Osteoblast (primary cell): Measurements from ENCODE around the gene COL18A1. TPM values are rescaled to one million over a fixed set of nuclear protein-coding genes. Genes with fewer than 3 reads are reported as not detected.

Experiments used
- DNase-seq: peaks from one replicate; pipeline ENCODE4 v3.0.0; 2011; ENCODE audit warnings: low spot score, mixed read lengths; ENCODE audit not compliant: insufficient read length; ENCODE audit errors: missing footprints
- H2AFZ ChIP-seq: 2 replicates; pipeline ENCODE4 v1.6.0; 2011; ENCODE audit warnings: mild to moderate bottlenecking, low read length
- H3K27ac ChIP-seq: 2 replicates; pipeline ENCODE4 v1.5.1; 2011; ENCODE audit warnings: mild to moderate bottlenecking, low read depth, low read length, moderate library complexity
- H3K27me3 ChIP-seq: 2 replicates; pipeline ENCODE4 v1.6.0; 2012; ENCODE audit warnings: mild to moderate bottlenecking, control low read depth, inconsistent platforms, low read length, moderate library complexity; ENCODE audit not compliant: insufficient read depth
- H3K36me3 ChIP-seq: 2 replicates; pipeline ENCODE4 v1.5.1; 2011; ENCODE audit warnings: mild to moderate bottlenecking, low read length, control low read depth, moderate library complexity; ENCODE audit not compliant: insufficient read depth
- H3K4me1 ChIP-seq: 2 replicates; pipeline ENCODE4 v1.5.1; 2011; ENCODE audit warnings: mild to moderate bottlenecking, low read length, control low read depth, moderate library complexity; ENCODE audit not compliant: insufficient read depth
- H3K4me2 ChIP-seq: 2 replicates; pipeline ENCODE4 v1.6.0; 2011; ENCODE audit warnings: mild to moderate bottlenecking, low read length; ENCODE audit not compliant: insufficient read depth
- H3K4me3 ChIP-seq: fragments of 200-600 bp; sonication (generic); 3 replicates; pipeline ENCODE4 v1.5.1; 2012; ENCODE audit warnings: mild to moderate bottlenecking, low read length, inconsistent platforms; ENCODE audit not compliant: insufficient read depth
- H3K79me2 ChIP-seq: 2 replicates; pipeline ENCODE4 v1.6.0; 2012; ENCODE audit warnings: mild to moderate bottlenecking, low read length, control low read depth, inconsistent platforms; ENCODE audit not compliant: insufficient read depth
- H3K9me3 ChIP-seq: 2 replicates; pipeline ENCODE4 v1.5.1; 2011; ENCODE audit warnings: low read depth, low read length, control low read depth
- H4K20me1 ChIP-seq: 2 replicates; pipeline ENCODE4 v1.6.0; 2012; ENCODE audit warnings: mild to moderate bottlenecking, low read length, control low read depth; ENCODE audit not compliant: insufficient read depth
- total RNA-seq: library from RNA; depleted of rRNA; stranded (reverse); fragments of >200 nt; gene quantifications from 2 replicates; pipeline ENCODE4 v1.2.3, GENCODE V29; 2012
- TF ChIP-seq, protein P1 (sequence below): IDR thresholded peaks from 2 replicates; pipeline ENCODE4 v1.5.1; 2011; ENCODE audit warnings: mild to moderate bottlenecking, low read depth, low read length, moderate library complexity; ENCODE audit errors: extremely low read depth

The COL18A1 gene
- total RNA-seq, 1 donor, result 8.3 TPM

DNA sequence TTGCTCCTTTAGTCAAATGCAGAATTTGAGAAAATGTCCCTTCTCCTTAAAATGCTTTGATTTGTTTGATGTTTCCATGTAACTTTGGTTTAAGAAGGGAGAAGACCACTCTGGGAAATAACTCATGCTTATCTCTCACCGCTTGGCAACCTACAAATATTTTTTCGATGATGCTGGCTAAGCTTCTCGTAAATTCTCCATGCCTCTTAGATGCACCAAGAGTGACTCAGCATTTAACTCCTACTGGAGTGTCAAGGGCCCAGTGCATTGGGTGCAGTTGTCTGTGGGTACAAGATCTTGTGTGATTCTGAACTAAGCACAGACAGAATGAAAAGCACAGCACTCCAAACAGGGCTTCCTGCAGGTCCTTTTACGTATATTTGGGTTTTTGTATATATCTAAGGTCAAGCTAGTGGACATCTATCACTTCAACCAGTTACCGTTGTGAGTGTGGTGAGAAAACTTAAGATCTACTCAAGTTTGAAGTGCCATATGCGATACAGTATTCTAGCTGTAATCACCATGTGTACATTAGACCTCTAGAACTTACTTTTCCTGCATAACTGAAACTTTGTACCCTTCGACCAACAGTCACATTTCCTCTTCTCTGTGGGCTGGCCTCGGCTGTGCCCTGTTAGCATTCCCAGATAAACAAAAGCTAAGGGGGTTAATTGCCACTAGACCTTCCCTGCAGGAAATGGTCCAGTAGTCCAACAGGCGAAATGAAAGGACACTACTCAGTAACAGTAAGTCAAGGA lies 55.8 kb downstream of the COL18A1 start:
- H3K4me2 ChIP-seq, result peak overlapping the region; percentile 18
- TF ChIP-seq, protein P1, sequence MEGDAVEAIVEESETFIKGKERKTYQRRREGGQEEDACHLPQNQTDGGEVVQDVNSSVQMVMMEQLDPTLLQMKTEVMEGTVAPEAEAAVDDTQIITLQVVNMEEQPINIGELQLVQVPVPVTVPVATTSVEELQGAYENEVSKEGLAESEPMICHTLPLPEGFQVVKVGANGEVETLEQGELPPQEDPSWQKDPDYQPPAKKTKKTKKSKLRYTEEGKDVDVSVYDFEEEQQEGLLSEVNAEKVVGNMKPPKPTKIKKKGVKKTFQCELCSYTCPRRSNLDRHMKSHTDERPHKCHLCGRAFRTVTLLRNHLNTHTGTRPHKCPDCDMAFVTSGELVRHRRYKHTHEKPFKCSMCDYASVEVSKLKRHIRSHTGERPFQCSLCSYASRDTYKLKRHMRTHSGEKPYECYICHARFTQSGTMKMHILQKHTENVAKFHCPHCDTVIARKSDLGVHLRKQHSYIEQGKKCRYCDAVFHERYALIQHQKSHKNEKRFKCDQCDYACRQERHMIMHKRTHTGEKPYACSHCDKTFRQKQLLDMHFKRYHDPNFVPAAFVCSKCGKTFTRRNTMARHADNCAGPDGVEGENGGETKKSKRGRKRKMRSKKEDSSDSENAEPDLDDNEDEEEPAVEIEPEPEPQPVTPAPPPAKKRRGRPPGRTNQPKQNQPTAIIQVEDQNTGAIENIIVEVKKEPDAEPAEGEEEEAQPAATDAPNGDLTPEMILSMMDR, result no peak
- DNase-seq, result peak; percentile 99
- H3K36me3 ChIP-seq, result no peaks in the 10 kb centered on the region
- peaks cover 17% of the 10 kb centered on the region for H3K4me1 ChIP-seq
- H3K27ac ChIP-seq, result peak overlapping the region; percentile 74
- H3K27me3 ChIP-seq, result peaks cover 4% of the 10 kb centered on the region
- no peaks in the 10 kb centered on the region for H3K9me3 ChIP-seq
- H4K20me1 ChIP-seq, result no peaks in the 10 kb centered on the region
- H3K79me2 ChIP-seq, result no peaks in the 10 kb centered on the region
- H3K4me3 ChIP-seq, result no peak overlapping the region
- H2AFZ ChIP-seq, result no peak overlapping the region

DNA sequence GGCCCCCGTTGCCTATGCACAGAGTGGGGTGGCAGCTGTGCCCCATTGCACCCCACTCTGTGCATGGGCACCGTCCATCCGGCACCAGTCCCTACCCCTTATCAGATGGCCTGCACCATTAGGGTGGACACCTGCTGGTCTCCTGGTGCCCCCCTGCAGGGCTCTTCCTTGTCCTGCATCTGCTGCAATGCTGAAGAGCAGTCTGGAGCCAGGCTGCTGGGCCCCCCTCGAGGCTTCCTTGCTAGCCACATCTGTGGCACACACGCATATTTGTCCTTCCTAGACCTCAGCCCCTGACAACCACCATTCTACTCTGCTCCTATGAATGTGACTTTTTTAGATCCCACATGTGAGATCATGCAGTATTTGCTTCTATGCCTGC lies 56.4 kb downstream of the COL18A1 start:
- Histone ChIP-seq H3K9me3 (no peaks in the 10 kb centered on the region), H3K36me3 (no peaks in the 10 kb centered on the region), H4K20me1 (no peaks in the 10 kb centered on the region), H3K79me2 (no peaks in the 10 kb centered on the region), H2AFZ (no peak overlapping the region), H3K27me3 (peaks cover 4% of the 10 kb centered on the region), H3K4me1 (peaks cover 16% of the 10 kb centered on the region), H3K27ac (peak overlapping the region; percentile 74), H3K4me3 (no peak overlapping the region), H3K4me2 (peak overlapping the region; percentile 18)
- peak; percentile 65 for DNase-seq
- TF ChIP-seq, protein P1, result no peak

DNA sequence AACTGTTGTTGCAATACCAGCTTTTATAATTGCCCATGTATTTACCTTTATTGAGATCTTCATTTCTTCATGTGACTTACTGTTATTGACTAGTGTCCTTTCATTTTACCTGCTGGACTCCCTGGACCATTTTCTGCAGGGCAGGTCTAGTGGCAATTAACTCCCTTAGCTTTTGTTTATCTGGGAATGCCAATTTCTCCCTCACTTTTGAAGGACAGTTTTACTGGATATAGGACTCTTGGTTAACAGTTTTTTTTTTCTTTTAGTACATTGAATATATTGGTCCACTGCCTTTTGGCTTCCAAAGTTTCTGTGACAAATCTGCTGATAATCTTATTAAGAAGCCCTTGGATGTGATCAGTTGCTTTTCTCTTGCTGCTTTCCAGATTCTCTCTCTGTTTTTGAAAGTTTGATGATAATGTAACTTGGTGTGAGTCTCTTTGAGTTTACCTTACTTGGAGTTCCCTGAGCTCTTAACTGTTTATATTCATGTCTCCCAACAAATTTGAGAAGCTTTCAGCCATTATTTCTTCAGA lies 56.9 kb downstream of the COL18A1 start:
- no peaks in the 10 kb centered on the region for H3K79me2 ChIP-seq
- no peak overlapping the region for H2AFZ ChIP-seq

DNA sequence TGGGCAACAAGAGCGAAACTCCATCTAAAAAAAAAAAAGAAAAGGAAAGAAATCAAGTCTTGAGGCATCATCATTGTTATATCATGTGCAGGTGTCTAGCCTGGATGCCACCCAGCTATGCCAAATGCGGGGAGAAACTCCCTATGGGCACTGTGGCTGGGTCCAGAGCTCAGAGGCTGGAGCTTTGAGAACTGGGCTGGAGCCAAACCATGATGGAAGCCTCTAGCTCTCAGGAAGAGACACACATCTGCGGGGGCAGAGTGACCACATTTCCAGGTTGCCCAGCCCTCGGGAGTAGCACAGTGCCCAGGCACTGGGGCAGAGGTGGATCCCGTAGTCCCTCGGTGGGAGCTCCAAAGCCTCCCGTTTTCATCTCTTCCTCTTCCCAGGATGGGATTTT lies 58.9 kb downstream of the COL18A1 start:
- Histone ChIP-seq H3K4me2 (no peak overlapping the region), H4K20me1 (no peaks in the 10 kb centered on the region), H3K9me3 (no peaks in the 10 kb centered on the region), H3K36me3 (no peaks in the 10 kb centered on the region), H3K79me2 (no peaks in the 10 kb centered on the region), H2AFZ (no peak overlapping the region), H3K4me1 (peaks cover 16% of the 10 kb centered on the region), H3K27me3 (peaks cover 4% of the 10 kb centered on the region), H3K4me3 (no peak overlapping the region), H3K27ac (no peak overlapping the region)
- TF ChIP-seq, protein P1, result no peak
- no peak for DNase-seq

More for the DNA sequence above, 56.9 kb downstream of the COL18A1 start:
- DNase-seq, result no peak
- Histone ChIP-seq H4K20me1 (no peaks in the 10 kb centered on the region), H3K4me2 (no peak overlapping the region), H3K27ac (no peak overlapping the region), H3K4me1 (peaks cover 16% of the 10 kb centered on the region), H3K27me3 (peaks cover 4% of the 10 kb centered on the region), H3K9me3 (no peaks in the 10 kb centered on the region), H3K4me3 (no peak overlapping the region), H3K36me3 (no peaks in the 10 kb centered on the region)
- TF ChIP-seq, protein P1, result no peak
